EL (cell line): ENCODE measurements around the gene RAD50.
"Not testable (repeated sequence)": the region's sequence is repeated elsewhere in the genome, so short reads cannot be mapped to it uniquely, and the experiment has no call there.

Experiments used
- DNase-seq: peaks from one replicate; pipeline ENCODE4 v3.0.0-alpha.2; 2016

The RAD50 gene

GRCh38 chr5:132559383-132560060 lies 2.7 kb downstream of the RAD50 start:
- DNase-seq: no peak

GRCh38 chr5:132561601-132562000 lies 4.8 kb downstream of the RAD50 start:
- DNase-seq: peak; percentile 46

- DNase-seq: not testable (repeated sequence)
Measured at GRCh38 chr5:132564555-132564954, 7.8 kb downstream of the RAD50 start.

GRCh38 chr5:132566657-132567056 lies 9.9 kb downstream of the RAD50 start:
- no peak for DNase-seq

- DNase-seq: no peak
Measured at GRCh38 chr5:132576123-132576522, 19.3 kb downstream of the RAD50 start.

- DNase-seq: not testable (repeated sequence)
Measured at GRCh38 chr5:132584560-132584959, 27.8 kb downstream of the RAD50 start.

GRCh38 chr5:132586063-132586462 lies 29.3 kb downstream of the RAD50 start:
- DNase-seq: no peak

GRCh38 chr5:132589467-132589866 lies 32.7 kb downstream of the RAD50 start:
- no peak for DNase-seq

GRCh38 chr5:132591145-132591544 lies 34.4 kb downstream of the RAD50 start:
- no peak for DNase-seq

- no peak for DNase-seq
Measured at GRCh38 chr5:132592521-132592920, 35.7 kb downstream of the RAD50 start.

- DNase-seq: no peak
Measured at GRCh38 chr5:132594170-132594569, 37.4 kb downstream of the RAD50 start.

- DNase-seq: no peak
Measured at GRCh38 chr5:132595624-132596023, 38.8 kb downstream of the RAD50 start.

GRCh38 chr5:132601071-132601728 lies 44.4 kb downstream of the RAD50 start:
- peak; percentile 7 for DNase-seq

GRCh38 chr5:132607095-132607494 lies 50.3 kb downstream of the RAD50 start:
- no peak for DNase-seq

- DNase-seq: no peak
Measured at GRCh38 chr5:132608107-132608506, 51.3 kb downstream of the RAD50 start.

- no peak for DNase-seq
Measured at GRCh38 chr5:132611965-132612364, 55.2 kb downstream of the RAD50 start.

GRCh38 chr5:132612846-132613245 lies 56.1 kb downstream of the RAD50 start:
- no peak for DNase-seq

GRCh38 chr5:132621699-132622098 lies 64.9 kb downstream of the RAD50 start:
- DNase-seq: no peak

GRCh38 chr5:132622608-132623007 lies 65.8 kb downstream of the RAD50 start:
- no peak for DNase-seq

- DNase-seq: no peak
Measured at GRCh38 chr5:132627470-132627869, 70.7 kb downstream of the RAD50 start.

GRCh38 chr5:132628814-132629213 lies 72.0 kb downstream of the RAD50 start:
- DNase-seq: no peak

GRCh38 chr5:132629230-132629944 lies 72.6 kb downstream of the RAD50 start:
- DNase-seq: no peak

- not testable (repeated sequence) for DNase-seq
Measured at GRCh38 chr5:132633587-132633986, 76.8 kb downstream of the RAD50 start.

GRCh38 chr5:132635873-132636272 lies 79.1 kb downstream of the RAD50 start:
- DNase-seq: no peak
